ENCODE results near the gene DVL3. TPM values are rescaled to one million over a fixed set of nuclear protein-coding genes. Genes with fewer than 3 reads are reported as not detected.
"Not testable (repeated sequence)": the region's sequence is repeated elsewhere in the genome, so short reads cannot be mapped to it uniquely, and the experiment has no call there.

Gene DVL3
- total and polyA plus RNA-seq, 3 donors from 2014 or later, result 53.7 to 86.8 (median 80.5) TPM

- Histone ChIP-seq H3K9me3 (no peaks in the 10 kb centered on the region), H3K36me3 (ENCODE audit: low read depth, missing control alignments) (no peaks in the 10 kb centered on the region), H3K27ac (no peak overlapping the region), H3K27me3 (no peaks in the 10 kb centered on the region), H3K4me1 (no peaks in the 10 kb centered on the region), H3K4me3 (no peak overlapping the region)
- intact Hi-C loops (cut with DNase I; ENCODE audit: low total_unique reads), result loop anchor here (10.0 kb wide), 1 partner anchor 87 kb away; no protein-coding TSS in a partner anchor
- TF ChIP-seq POLR2A (IDR thresholded peaks at IDR 0.05) (no peak), CTCF (IDR thresholded peaks at IDR 0.05) (no peak)
- 86 to 89% methylated on average over 3 of the region's 3 CpGs for WGBS, 2 donors
- DNase-seq, result no peak
Measured at GRCh38 chr3:184148076-184148475, 7.1 kb upstream of the DVL3 start.

- H3K27ac ChIP-seq, result no peak overlapping the region
- no peaks in the 10 kb centered on the region for H3K4me1 ChIP-seq
- no peak overlapping the region for H3K4me3 ChIP-seq
- 96 to 98% methylated on average over 6 of the region's 6 CpGs for WGBS, 2 donors
- TF ChIP-seq CTCF (IDR thresholded peaks at IDR 0.05) (no peak), POLR2A (IDR thresholded peaks at IDR 0.05) (no peak)
- H3K36me3 ChIP-seq (ENCODE audit: low read depth, missing control alignments), result no peaks in the 10 kb centered on the region
- no peaks in the 10 kb centered on the region for H3K27me3 ChIP-seq
- intact Hi-C loops (cut with DNase I; ENCODE audit: low total_unique reads), result loop anchor here (10.0 kb wide), 1 partner anchor 86 kb away; no protein-coding TSS in a partner anchor
- DNase-seq, result no peak
- H3K9me3 ChIP-seq, result no peaks in the 10 kb centered on the region
Measured at GRCh38 chr3:184149123-184149522, 6.1 kb upstream of the DVL3 start.

GRCh38 chr3:184149770-184150169 lies 5.4 kb upstream of the DVL3 start:
- H3K27ac ChIP-seq; H3K36me3 ChIP-seq (ENCODE audit: low read depth, missing control alignments): not testable (repeated sequence)
- intact Hi-C loops (cut with DNase I; ENCODE audit: low total_unique reads), result loop anchor here (10.0 kb wide), 1 partner anchor 85 kb away; no protein-coding TSS in a partner anchor

GRCh38 chr3:184155644-184156521 lies 706 bp downstream of the DVL3 start:
- no peak for TF ChIP-seq POLR2A (IDR thresholded peaks at IDR 0.05)
- TF ChIP-seq CTCF (IDR thresholded peaks at IDR 0.05), result no peak
- intact Hi-C loops (cut with DNase I; ENCODE audit: low total_unique reads), result no loop called here
- Histone ChIP-seq H3K9me3 (no peaks in the 10 kb centered on the region), H3K27me3 (no peaks in the 10 kb centered on the region), H3K27ac (peak overlapping the region; percentile 88 to 92), H3K4me1 (peaks cover 28% of the 10 kb centered on the region), H3K4me3 (peak overlapping the region; percentile 82 to 92), H3K36me3 (ENCODE audit: low read depth, missing control alignments) (no peaks in the 10 kb centered on the region)
- WGBS, 2 donors, result 0% methylated on average over 30 to 47 of the region's 47 CpGs
- DNase-seq, result peak; percentile 43

More at GRCh38 chr3:184149770-184150169, 5.4 kb upstream of the DVL3 start:
- H3K4me3 ChIP-seq, DNase-seq, H3K9me3 ChIP-seq, H3K27me3 ChIP-seq, H3K4me1 ChIP-seq: not testable (repeated sequence)
- 68 to 70% methylated on average over 6 of the region's 6 CpGs for WGBS, 2 donors

- peak; percentile 77 for DNase-seq
- Histone ChIP-seq H3K4me1 (peaks cover 34% of the 10 kb centered on the region), H3K27ac (peak overlapping the region; percentile 88 to 92), H3K36me3 (ENCODE audit: low read depth, missing control alignments) (no peaks in the 10 kb centered on the region), H3K27me3 (no peaks in the 10 kb centered on the region), H3K4me3 (peak overlapping the region; percentile 82 to 92), H3K9me3 (no peaks in the 10 kb centered on the region)
- WGBS, 2 donors, result 0% methylated on average over 6 of the region's 6 CpGs; no CpG with 5 or more reads in 1 of the 2 donors
- TF ChIP-seq CTCF (IDR thresholded peaks at IDR 0.05), result no peak
- no peak for TF ChIP-seq POLR2A (IDR thresholded peaks at IDR 0.05)
- intact Hi-C loops (cut with DNase I; ENCODE audit: low total_unique reads), result no loop called here
Measured at GRCh38 chr3:184156522-184156955, 1.4 kb downstream of the DVL3 start.

Data from testis (tissue), 3 donors.